G401 (cell line): ENCODE results near the gene SRMS. TPM values are rescaled to one million over a fixed set of nuclear protein-coding genes. Genes with fewer than 3 reads are reported as not detected.

Experiments used
- DNase-seq: peaks from one replicate; pipeline ENCODE4 v3.0.0-alpha.2; 2015; ENCODE audit warnings: low spot score
- in situ Hi-C: cut with HindIII; loops from 2 replicates; pipeline ENCODE4 v1.10.0; 2016; ENCODE audit warnings: low sequenced_read_pairs, mixed read lengths
- total RNA-seq: library from RNA; depleted of rRNA; stranded (reverse); fragments of >200 nt; shearing (Covaris generic); gene quantifications from 2 replicates; pipeline ENCODE4 v1.2.3, GENCODE V29; 2014

Gene SRMS
- total RNA-seq, 1 experiment from 2014 or later: not detected

DNA sequence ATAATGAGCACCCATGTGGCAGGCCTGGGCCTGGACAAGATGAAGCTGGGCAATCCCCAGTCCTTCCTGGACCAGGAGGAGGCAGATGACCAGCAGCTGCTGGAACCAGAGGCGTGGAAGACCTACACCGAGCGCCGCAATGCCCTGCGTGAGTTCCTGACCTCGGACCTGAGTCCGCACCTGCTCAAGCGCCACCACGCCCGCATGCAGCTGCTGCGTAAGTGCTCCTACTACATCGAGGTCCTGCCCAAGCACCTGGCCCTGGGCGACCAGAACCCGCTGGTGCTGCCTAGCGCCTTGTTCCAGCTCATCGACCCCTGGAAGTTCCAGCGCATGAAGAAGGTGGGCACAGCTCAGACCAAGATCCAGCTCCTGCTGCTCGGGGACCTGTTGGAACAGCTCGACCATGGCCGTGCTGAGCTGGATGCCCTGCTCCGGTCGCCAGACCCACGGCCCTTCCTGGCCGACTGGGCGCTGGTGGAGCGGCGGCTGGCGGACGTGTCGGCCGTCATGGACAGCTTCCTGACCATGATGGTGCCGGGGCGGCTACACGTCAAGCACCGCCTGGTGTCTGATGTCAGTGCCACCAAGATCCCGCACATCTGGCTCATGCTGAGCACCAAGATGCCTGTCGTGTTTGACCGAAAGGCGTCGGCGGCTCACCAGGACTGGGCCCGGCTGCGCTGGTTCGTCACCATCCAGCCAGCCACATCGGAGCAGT is 8.3 kb upstream of the SRMS start:
- in situ Hi-C loops: no loop called here
- DNase-seq: no peak

- no peak for DNase-seq
- in situ Hi-C loops: no loop called here
Measured at GRCh38 chr20:63554361-63555278, 7.1 kb upstream of the SRMS start.

DNA sequence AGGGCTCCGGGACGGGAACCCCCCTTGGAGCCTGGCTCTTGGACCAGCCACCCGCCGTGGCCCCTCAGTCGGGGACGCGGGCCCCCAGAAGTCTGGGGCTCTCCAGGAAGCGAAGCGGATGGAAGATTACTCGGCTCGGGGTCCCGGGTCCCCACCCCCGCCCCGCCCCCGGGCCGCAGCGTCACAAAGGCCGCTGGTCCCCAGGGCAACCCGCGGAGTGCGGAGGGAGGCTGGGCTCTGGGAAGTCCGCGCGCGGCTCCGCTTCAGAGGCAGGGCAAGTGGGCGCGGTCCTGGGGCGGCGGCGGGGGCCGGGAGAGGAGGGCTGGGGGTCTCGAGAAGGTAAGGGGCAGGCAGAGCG is 6.4 kb upstream of the SRMS start, which contains the start of gene FNDC11:
Gene FNDC11, plus strand, starts transcription at position 227 of the 358 bp plus-strand sequence. CDS start 1,505 bp downstream, outside the sequence.
- in situ Hi-C loops: no loop called here
- no peak for DNase-seq

DNA sequence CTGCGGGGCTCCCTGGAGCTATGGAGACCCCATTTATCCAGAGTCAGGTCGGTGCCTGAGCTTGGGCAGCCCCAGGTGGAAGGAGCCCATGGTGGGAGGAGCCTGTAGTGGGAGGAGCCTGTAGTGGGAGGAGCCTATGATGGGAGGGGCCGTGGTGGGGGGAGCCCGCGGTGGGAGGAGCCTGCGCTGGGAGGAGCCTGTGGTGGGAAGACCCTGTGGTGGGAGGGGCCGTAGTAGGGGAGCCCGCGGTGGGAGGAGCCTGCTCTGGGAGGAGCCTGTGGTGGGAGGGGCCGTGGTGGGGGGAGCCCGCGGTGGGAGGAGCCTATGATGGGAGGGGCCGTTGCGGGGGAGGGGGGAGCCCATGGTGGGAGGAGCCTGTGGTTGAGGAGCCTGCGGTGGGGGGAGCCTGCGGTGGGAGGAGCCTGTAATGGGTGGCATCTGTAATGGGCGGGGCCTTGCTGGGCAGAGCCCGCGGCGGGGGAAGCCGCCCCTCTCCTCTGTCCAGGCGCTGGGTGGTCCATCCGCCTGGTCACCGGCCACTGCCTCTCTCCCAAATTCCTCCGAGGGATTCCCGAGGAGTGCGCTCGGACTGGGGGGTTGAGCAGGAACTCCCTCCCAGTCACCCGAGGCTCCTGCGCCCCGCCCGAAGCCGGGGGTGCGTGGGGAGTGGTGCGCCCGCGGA is 5.8 kb upstream of the SRMS start:
- peak; percentile 30 for DNase-seq
- in situ Hi-C loops: no loop called here

DNA sequence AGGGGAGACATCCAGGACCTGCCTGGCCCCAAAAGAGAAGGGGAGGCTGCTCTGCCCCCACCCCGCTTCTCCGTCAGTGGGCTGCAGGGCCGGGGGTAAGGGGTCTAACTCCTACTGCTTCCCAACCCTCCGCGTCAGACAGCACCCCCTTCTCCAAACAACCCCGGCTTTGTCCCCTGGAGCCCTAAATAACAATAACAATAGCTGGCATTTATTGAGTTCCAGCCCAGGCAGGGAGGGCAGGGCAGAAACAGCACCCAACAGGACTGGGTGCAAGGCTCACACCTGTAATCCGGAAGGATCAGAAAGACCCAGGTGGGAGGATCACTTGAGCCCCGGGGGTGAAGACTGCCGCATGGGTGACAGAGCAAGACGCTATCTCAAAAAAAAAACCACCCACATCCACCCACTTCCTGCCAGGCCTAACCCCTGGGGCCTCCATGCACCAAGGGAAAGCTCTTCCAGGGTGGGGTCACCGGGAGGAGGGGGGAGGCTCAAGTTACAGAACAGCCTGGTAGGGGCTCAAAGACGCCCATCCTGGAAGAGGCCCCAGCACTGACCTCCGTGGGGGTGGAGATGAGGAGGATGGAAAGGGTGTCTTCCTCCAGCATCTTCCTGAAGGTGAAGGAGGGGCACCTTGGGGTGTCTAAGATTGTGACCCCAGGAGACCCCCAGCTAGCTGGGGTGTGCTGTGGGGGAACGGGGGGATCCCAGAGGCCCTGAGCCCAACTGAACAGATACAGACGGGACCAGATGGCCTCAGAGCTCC is 5.1 kb upstream of the SRMS start:
- in situ Hi-C loops: no loop called here
- DNase-seq: no peak

DNA sequence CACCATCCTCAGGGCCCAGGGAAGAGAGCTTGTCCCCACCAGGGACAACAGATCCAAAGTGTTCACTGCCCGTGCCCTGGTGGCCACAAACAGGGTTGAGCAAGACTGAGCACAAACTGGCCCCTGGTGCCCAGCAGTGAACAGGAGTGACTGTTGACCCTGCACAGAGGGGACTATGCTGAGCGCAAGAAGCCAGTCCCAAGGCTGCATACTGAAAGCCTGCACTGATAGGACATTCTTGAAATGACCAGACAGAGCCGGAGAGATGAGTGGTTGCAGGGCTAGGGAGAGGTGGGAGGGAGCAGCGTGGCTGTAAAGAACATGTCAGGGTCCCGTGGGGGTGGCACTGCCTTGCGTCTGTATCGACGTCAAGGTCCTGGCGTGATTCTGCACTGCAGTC is 3.5 kb upstream of the SRMS start:
- in situ Hi-C loops: no loop called here
- no peak for DNase-seq

- DNase-seq: no peak
- in situ Hi-C loops: no loop called here
Measured at GRCh38 chr20:63549679-63550282, 2.2 kb upstream of the SRMS start.

GRCh38 chr20:63549019-63549418 is 1.5 kb upstream of the SRMS start:
- in situ Hi-C loops: no loop called here
- DNase-seq: no peak

DNA sequence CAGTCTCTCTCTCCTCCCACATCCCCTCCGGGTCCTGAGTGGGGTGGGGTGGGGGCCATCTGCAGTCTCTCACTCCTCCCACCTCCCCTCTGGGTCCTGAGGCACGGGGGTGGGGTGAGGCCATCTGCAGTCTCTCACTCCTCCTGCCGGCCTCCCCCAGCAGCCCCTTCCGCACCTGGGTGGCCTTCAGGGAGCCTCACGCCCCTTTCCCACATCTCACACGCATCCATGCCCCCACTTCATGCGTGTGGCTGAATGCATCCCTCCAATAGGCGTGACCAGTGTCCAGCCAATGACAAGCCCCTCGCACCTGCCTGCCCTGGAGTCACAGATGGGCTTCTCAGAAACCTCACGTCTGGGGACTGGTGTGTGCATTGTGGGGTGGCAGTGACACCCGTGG is 993 bp upstream of the SRMS start:
- in situ Hi-C loops: no loop called here
- no peak for DNase-seq

DNA sequence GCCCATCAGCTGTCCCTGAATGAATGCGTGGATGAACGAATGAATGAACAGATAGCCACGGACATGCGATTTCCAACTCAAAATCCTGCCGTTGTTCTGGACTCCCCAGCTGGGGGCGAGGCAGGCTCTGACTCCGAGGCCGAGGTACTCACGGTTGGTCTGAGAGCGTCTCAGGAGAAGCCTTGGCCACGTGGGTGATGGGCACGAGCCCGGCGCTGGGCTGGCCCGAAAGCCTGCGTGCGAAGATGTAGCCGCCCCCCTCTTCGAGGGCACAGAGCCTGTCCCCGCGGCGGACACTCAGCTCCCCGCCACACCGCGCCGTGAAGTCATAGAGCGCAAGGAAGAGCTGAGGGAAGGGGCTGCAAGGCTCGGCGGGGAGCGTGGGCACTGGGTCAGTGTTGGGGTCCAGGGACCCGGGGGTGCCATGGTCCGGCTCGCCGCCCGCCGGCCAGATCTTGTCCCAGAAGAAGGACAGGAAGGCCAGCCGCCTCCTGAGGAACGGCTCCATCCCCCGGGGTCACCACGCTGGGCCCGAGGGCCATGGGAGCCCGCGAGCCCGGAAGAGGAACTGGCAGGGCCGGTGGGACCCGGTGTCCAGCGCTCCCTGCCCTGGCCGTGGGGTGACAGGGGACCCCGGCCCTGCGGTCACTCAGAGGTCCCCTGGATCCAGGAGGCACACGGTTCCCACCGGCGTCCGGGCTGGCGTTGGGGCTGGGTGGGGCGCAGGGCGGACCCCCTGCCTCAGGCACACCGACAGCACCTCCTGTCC is 409 bp downstream of the SRMS start:
- no peak for DNase-seq
- in situ Hi-C loops: no loop called here

GRCh38 chr20:63546256-63546955 is 1.1 kb downstream of the SRMS start:
- in situ Hi-C loops: no loop called here
- DNase-seq: no peak

GRCh38 chr20:63545814-63546213 is 1.7 kb downstream of the SRMS start:
- no peak for DNase-seq
- in situ Hi-C loops: no loop called here

GRCh38 chr20:63544958-63545516 is 2.5 kb downstream of the SRMS start:
- DNase-seq: no peak
- in situ Hi-C loops: no loop called here

GRCh38 chr20:63544241-63544957 is 3.1 kb downstream of the SRMS start:
- no peak for DNase-seq
- in situ Hi-C loops: no loop called here

GRCh38 chr20:63543733-63544132 is 3.8 kb downstream of the SRMS start:
- in situ Hi-C loops: no loop called here

GRCh38 chr20:63543131-63543530 is 4.4 kb downstream of the SRMS start:
- in situ Hi-C loops: no loop called here
- no peak for DNase-seq

More at GRCh38 chr20:63543733-63544132, 3.8 kb downstream of the SRMS start:
- DNase-seq: no peak

GRCh38 chr20:63542696-63543095 is 4.9 kb downstream of the SRMS start:
- DNase-seq: no peak

More at GRCh38 chr20:63542696-63543095, 4.9 kb downstream of the SRMS start:
- in situ Hi-C loops: no loop called here
